GM18505 (cell line): Measurements from ENCODE around the gene PPT2.
A peak's percentile ranks its signal among the peaks of the same experiment; 100 is the strongest.

Source experiments
- ATAC-seq: cut with Tn5 transposase; IDR thresholded peaks from one replicate; pipeline ENCODE4 v1.9.1; 2021; ENCODE audit not compliant: unreplicated experiment
- POLR2A ChIP-seq: IDR thresholded peaks from 4 replicates; pipeline ENCODE4 v1.6.1; 2011; ENCODE audit warnings: borderline replicate concordance; ENCODE audit not compliant: insufficient read depth, insufficient read length; ENCODE audit errors: extremely low read depth

The PPT2 gene

DNA sequence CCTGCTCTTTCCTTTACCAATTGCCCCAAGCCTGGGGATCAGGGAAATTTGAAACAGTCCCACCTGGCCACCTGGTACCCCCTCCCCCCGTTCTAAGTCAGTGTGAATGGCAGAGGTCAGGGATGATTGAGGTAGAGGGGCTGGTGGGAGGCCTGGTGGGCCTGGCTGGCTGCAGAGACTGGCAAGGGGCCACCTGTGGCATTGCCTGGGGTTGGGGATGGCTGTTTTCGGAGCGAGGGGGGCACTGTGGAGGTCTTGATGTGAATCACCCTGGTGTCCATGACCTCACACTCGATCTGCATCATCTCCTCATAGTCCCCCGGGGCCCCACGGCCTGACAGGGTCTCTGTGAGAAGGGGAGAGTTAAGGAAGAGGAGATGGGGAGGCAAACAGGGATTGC, 38.3 kb upstream of the PPT2 start:
- no peak for ATAC-seq
- TF ChIP-seq POLR2A, result no peak

- no peak for TF ChIP-seq POLR2A
- no peak for ATAC-seq
Measured at GRCh38 chr6:32116674-32117073, 37.3 kb upstream of the PPT2 start.

- TF ChIP-seq POLR2A, result no peak
- no peak for ATAC-seq
Measured at GRCh38 chr6:32117461-32117860, 36.5 kb upstream of the PPT2 start.

DNA sequence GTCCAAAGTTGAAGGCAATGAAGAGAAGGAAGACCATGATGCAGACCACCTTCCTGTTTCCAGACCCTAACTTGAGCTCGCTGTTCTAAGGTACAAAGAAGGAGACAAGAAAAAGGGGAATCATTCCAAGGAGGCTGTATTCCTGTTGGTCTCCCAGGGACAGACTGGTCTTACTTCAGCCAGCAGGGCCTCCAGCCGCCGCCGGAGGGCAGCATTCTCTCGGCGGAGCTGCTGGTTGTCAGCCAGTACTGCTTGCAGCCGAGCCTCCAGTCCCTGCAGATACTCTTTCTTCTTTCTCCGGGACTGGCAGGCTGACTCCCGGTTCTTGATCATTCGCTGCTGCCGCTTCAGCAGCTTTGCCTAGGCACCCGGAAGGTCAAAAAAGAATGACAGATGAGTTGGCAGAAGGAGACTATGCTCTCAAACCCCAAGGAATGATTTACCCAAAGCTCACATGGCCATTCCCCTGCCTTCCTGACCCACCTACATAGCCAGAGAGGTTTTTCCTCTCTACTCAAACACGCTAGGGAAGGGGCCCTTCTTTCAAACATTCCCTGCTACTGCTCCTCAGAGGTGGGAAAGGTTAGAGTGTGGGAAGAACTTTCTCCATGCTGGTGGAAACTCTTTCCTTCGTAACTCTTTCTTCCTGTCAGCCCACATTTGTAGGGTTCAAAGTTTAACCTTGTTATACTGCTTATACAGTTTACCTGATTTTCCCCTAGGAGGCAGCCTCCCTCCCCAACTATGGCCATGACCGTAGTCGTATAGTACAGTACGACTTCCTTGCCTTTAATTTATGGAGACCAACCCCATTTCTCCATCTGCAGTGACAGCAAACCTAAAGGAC, 34.9 kb upstream of the PPT2 start:
- ATAC-seq, result no peak
- no peak for TF ChIP-seq POLR2A

- ATAC-seq, result no peak
- no peak for TF ChIP-seq POLR2A
Measured at GRCh38 chr6:32120573-32121059, 33.3 kb upstream of the PPT2 start.

DNA sequence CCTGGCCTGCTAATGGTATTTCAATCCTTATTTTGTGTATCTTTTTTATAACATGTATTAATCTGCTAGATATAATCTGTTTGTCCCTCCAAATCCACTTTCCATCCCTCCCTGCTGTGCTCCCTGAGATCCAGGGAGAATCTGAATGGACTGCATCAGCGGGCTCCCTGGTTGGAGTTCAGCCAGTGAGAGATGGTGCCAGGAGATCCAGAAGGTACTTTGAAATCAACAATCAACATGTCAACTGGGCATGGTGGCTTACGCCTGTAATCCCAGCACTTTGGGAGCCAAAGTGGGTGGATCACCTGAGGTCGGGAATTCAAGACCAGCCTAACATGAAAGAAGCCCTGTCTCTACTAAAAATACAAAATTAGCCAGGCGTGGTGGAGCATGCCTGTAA, 30.3 kb upstream of the PPT2 start:
- TF ChIP-seq POLR2A, result no peak
- ATAC-seq, result no peak

DNA sequence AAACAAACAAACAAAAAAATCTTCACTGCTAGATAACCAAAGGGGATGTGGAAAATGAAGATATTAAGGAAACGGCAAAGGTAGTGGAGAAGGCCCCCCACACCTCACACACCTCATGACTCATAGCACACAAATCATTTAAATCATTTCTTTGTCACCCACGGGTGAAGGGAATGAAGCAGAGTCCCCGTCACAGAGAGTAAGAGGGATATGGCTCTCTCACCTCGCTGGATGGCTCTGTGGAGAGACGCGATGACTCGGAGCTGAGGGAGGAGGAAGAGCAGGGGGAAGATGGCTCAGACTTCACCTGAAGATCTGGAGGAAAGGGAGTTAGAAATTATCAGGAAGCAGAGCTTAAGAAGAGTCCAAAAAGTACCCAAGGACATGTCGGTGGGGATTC, 27.1 kb upstream of the PPT2 start:
- no peak for TF ChIP-seq POLR2A
- ATAC-seq, result no peak

- no peak for TF ChIP-seq POLR2A
- no peak for ATAC-seq
Measured at GRCh38 chr6:32127409-32127716, 26.6 kb upstream of the PPT2 start.

DNA sequence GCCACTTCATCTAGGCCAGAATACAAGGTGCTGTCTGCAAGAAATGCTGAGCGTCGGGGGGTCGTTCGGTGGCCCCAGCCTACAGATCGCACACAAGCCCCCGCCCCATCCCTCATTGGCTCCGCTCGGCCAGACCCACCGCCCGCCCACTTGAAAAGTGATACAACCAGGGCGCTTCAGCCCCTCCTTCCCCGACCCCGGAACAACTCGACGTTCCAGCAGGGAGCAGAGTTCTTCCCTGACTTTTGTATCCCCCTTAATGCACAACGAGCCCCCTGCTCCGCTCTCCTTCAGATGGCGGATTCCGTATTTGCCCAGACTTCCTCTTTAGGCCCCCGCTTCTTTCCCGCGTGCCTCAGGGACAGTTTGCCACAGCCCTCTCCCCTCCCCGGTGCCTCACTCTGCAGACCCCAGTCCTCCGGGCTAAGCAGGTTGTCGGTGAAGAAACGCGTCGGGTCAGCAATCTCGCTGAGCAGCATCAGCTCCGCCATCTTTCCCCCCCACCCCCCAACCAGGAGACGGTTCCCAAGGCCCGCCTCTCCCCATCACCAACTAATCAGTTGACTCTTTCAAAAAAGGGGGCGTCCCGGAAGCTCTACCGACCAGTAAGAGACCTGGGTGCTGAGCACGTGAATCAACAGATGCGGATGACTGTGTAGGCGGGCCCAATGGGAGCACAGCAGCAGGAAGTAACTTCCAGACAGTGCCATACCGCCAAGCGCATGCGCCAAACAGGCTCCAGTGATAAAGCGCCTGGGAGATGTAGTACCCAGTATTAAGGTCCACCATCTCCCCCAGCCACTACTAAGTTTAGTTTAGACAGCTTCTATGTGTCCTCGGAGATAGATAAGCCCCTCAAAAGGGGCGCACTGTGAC, 26.0 kb upstream of the PPT2 start, which contains the start of gene ATF6B:
TSS of gene ATF6B (minus strand) at position 530 of the 876 bp plus-strand sequence. CDS start at position 491, 39 bp downstream.
- peak; percentile 79 for TF ChIP-seq POLR2A

DNA sequence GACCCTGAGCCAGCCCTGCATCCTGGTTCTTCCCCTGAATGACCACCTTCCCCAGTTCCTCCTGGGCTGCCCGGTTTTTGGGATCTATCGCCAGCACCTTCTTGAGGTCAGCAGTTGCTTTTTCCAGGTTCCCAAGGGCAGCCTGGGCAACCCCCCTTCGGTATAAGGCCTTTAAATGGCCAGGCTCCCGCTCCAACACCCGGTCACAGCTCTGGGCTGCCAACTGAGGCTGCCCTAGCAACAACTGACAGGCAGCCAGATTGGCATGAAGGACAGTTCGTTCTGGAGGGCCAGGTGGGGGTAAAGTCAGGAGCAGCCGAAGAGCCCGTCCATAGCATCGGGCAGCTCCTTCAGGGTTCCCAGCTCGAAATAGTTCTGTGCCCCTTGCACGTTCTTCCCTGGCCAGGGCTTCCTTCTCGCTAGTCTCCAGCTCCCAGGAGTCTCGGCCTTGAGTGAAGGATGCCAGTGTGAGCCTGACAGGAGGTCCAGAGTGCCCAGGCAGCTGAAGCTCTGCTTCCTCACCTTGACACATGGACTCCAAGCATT, 25.1 kb upstream of the PPT2 start:
- no peak for ATAC-seq
- TF ChIP-seq POLR2A, result no peak

More for the DNA sequence above, 26.0 kb upstream of the PPT2 start, which contains the start of gene ATF6B:
- ATAC-seq, result peak; percentile 81

GRCh38 chr6:32129297-32130088, 24.4 kb upstream of the PPT2 start:
- ATAC-seq, result no peak
- no peak for TF ChIP-seq POLR2A

DNA sequence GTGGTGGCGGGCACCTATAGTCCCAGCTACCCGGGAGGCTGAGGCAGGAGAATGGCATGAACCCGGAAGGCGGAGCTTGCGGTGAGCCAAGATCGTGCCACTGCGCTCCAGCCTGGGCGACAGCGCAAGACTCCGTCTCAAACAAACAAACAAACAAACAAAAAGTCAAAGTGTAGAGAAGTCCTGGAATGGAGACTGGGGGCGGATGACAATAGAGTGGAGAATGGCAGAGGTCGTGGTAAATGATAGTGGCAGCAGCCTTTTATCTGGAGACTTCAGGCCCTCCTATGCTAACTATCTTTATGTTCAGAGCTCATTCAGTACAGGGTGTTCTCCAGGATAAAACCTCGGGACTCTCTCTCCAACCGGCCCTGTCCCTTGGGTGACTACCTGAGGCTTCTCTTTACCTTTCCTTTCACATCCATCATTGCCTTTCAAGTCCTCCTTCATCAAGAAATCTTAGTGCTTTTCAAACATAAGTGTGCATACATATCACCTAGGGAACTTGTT, 22.4 kb upstream of the PPT2 start:
- no peak for ATAC-seq
- no peak for TF ChIP-seq POLR2A
